GM12878 (cell line): ENCODE results near the gene SIN3A. TPM values are rescaled to one million over a fixed set of nuclear protein-coding genes. Genes with fewer than 3 reads are reported as not detected.

ENCODE experiments used
- CHD1 ChIP-seq: IDR thresholded peaks from 2 replicates; pipeline ENCODE4 v1.6.1; 2012; ENCODE audit warnings: low read depth, low read length, improper control_type of control experiment
- CTCF ChIP-seq, 3 experiments: IDR thresholded peaks in 2 of 3; conservative IDR thresholded peaks in 1 of 3; 2 replicates each; pipeline ENCODE4 v1.5.1; 2011; ENCODE audit warnings: low read depth in 3 of 3, low read length in 3 of 3, mild to moderate bottlenecking in 3 of 3, control low read depth in 2 of 3, moderate library complexity in 2 of 3, inconsistent platforms in 1 of 3, mixed read lengths in 1 of 3; ENCODE audit not compliant: control insufficient read depth in 2 of 3, insufficient read depth in 1 of 3; ENCODE audit errors: extremely low read depth in 1 of 3
- FOS ChIP-seq: IDR thresholded peaks from 3 replicates; pipeline ENCODE4 v1.6.1; 2011; ENCODE audit warnings: borderline replicate concordance; ENCODE audit not compliant: insufficient read length; ENCODE audit errors: extremely low read depth
- FOXK2 ChIP-seq: fragments of 450-650 bp; IDR thresholded peaks from 2 replicates; pipeline ENCODE4 v1.6.1; 2017; ENCODE audit warnings: mild to moderate bottlenecking, moderate library complexity
- IRF3 ChIP-seq: fragments of 450-650 bp; IDR thresholded peaks from 2 replicates; pipeline ENCODE4 v1.6.1; 2014; ENCODE audit warnings: mild to moderate bottlenecking
- IRF4 ChIP-seq: IDR thresholded peaks from 2 replicates; pipeline ENCODE4 v1.6.1; 2011; ENCODE audit warnings: low read depth, low read length
- MAX ChIP-seq: IDR thresholded peaks from 2 replicates; pipeline ENCODE4 v1.6.1; 2012; ENCODE audit warnings: low read depth, low read length, improper control_type of control experiment
- NKRF ChIP-seq: fragments of 450-650 bp; conservative IDR thresholded peaks from 2 replicates; pipeline ENCODE4 v1.6.1; 2017; ENCODE audit warnings: mild to moderate bottlenecking, moderate library complexity
- NR2C1 ChIP-seq: fragments of 450-650 bp; IDR thresholded peaks from 2 replicates; pipeline ENCODE4 v1.6.1; 2017; ENCODE audit warnings: antibody characterized with exemption, mild to moderate bottlenecking, moderate library complexity
- PAX5 ChIP-seq: IDR thresholded peaks from 2 replicates; pipeline ENCODE4 v1.6.1; 2011; ENCODE audit warnings: low read depth, low read length, borderline replicate concordance
- POLR2A ChIP-seq: IDR thresholded peaks from 2 replicates; pipeline ENCODE4 v1.6.1; 2011; ENCODE audit warnings: low read depth, mild to moderate bottlenecking, low read length
- RELB ChIP-seq: fragments of 450-650 bp; IDR thresholded peaks from 2 replicates; pipeline ENCODE4 v1.6.1; 2017; ENCODE audit warnings: low read depth, mild to moderate bottlenecking, moderate library complexity
- REST ChIP-seq: IDR thresholded peaks from 2 replicates; pipeline ENCODE4 v1.6.1; 2012; ENCODE audit warnings: mild to moderate bottlenecking, low read depth, low read length
- SMARCA5 ChIP-seq: fragments of 450-650 bp; IDR thresholded peaks from 2 replicates; pipeline ENCODE4 v1.6.1; 2017; ENCODE audit warnings: mild to moderate bottlenecking
- SP1 ChIP-seq: IDR thresholded peaks from one replicate; pipeline ENCODE4 v1.6.1; 2011; ENCODE audit warnings: low read depth, low read length
- SREBF1 ChIP-seq: IDR thresholded peaks from 2 replicates; pipeline ENCODE4 v1.6.1; 2012; ENCODE audit warnings: mild to moderate bottlenecking, low read length
- TAF1 ChIP-seq: IDR thresholded peaks from 2 replicates; pipeline ENCODE4 v1.6.1; 2011; ENCODE audit warnings: mild to moderate bottlenecking, low read depth, low read length, borderline replicate concordance
- ZBED1 ChIP-seq: IDR thresholded peaks from 2 replicates; pipeline ENCODE4 v1.6.1; 2016; ENCODE audit warnings: borderline replicate concordance
- polyA plus RNA-seq, 11 experiments: library from polyadenylated mRNA; depleted of rRNA in 4 of 11; unstranded in 6 of 11; stranded (reverse) in 5 of 11; fragments of >200 nt; fragmentation: Nextera tagmentation in 4 of 11; fragmentation: Illumina TruSeq in 1 of 11; extraction: Ambion mirVana in 4 of 11; extraction: Trizol in 1 of 11; gene quantifications; 1 replicate in 1 of 11; 2 replicates in 10 of 11; pipeline versions ENCODE4 v1.2.1 to v1.2.3, GENCODE V29; 2011 to 2016; ENCODE audit warnings: inconsistent platforms in 2 of 11, missing spikeins in 2 of 11, low read depth in 1 of 11
- total RNA-seq, 4 experiments: library from RNA; depleted of rRNA in 3 of 4; stranded (reverse); fragments of >200 nt in 3 of 4; fragmentation: Illumina TruSeq in 1 of 4; extraction: Trizol in 1 of 4; gene quantifications; 2 replicates each; pipeline versions ENCODE4 v1.2.1 to v1.2.3, GENCODE V29; 2013 to 2021

The SIN3A gene
- total and polyA plus RNA-seq, 10 of the 15 experiments (the other 5 are each of a cell fraction or from before 2014, with no cell fraction given), result 6.4 to 62.2 (median 29.2) TPM

- TF ChIP-seq CHD1, result 0 out of 2 replicates have a peak, but pooled peaks have one; percentile 80
- TF ChIP-seq IRF4, result no peak
- peak; percentile 58; the same call in 1 of the 2 replicates for TF ChIP-seq NKRF
- no peak for TF ChIP-seq NR2C1
- no peak for TF ChIP-seq SREBF1
- TF ChIP-seq REST, result no peak
- TF ChIP-seq SMARCA5, result peak; percentile 50; the same call in 1 of the 2 replicates
- TF ChIP-seq CTCF (IDR thresholded peaks at IDR 0.05 in 2 of 3, conservative IDR thresholded peaks at IDR 0.05 in 1 of 3; ENCODE audit: control insufficient read depth in 2 of 3, extremely low read depth in 1 of 3, insufficient read depth in 1 of 3, low read depth in 3 of 3, low read length in 3 of 3), result no peak
- TF ChIP-seq TAF1, result peak; percentile 58; the same call in 1 of the 2 replicates
- no peak for TF ChIP-seq FOS
- no peak for TF ChIP-seq FOXK2
- peak; percentile 65; the same call in 1 of the 2 replicates for TF ChIP-seq POLR2A
- peak; percentile 65 for TF ChIP-seq MAX
- no peak for TF ChIP-seq IRF3
- TF ChIP-seq SP1, result no peak
- no peak for TF ChIP-seq RELB
- TF ChIP-seq ZBED1, result no peak
- 0 out of 2 replicates have a peak, but pooled peaks have one; percentile 5 for TF ChIP-seq PAX5
- TF ChIP-seq, all 136 proteins: peak for 13
Observed at GRCh38 chr15:75452364-75452864, 924 bp upstream of the SIN3A start (continued).
